Stomach (tissue), 4 donors: Measurements from ENCODE around the gene CDC42SE2.

ENCODE experiments used
- CTCF ChIP-seq, 7 experiments: fragments of 450-650 bp in 4 of 7; fragments of 200-600 bp in 3 of 7; sonication (generic) in 3 of 7; IDR thresholded peaks; one replicate each; pipeline ENCODE4 v1.5.1; 2016 to 2019; ENCODE audit warnings: antibody characterized with exemption in 7 of 7, control low read depth in 2 of 7, mild to moderate bottlenecking in 1 of 7
- EP300 ChIP-seq: sonication (generic); formaldehyde crosslinking; IDR thresholded peaks from one replicate; pipeline ENCODE4 v1.6.1; 2017; ENCODE audit warnings: antibody characterized with exemption
- POLR2A ChIP-seq, 4 donors: fragments of 450-650 bp; IDR thresholded peaks; one replicate each; pipeline ENCODE4 v1.6.1; 2016; ENCODE audit warnings: antibody characterized with exemption in 4 of 4, control low read depth in 2 of 4, mild to moderate bottlenecking in 1 of 4, moderate library complexity in 1 of 4

- TF ChIP-seq POLR2A (IDR thresholded peaks at IDR 0.05) = no peak
- no peak for TF ChIP-seq CTCF (IDR thresholded peaks at IDR 0.05)
- no peak for TF ChIP-seq EP300
These were observed 11.1 kb upstream of the CDC42SE2 start for GRCh38 chr5:131252824-131253171.
